ENCODE data around the gene EFCAB9. TPM values are rescaled to one million over a fixed set of nuclear protein-coding genes. Genes with fewer than 3 reads are reported as not detected.

EFCAB9 gene
- total RNA-seq (2014; rRNA removed; shearing (Covaris generic)) (not detected in 2 replicates), total RNA-seq (2022) (not detected in 2 replicates), Bru-seq, nascent RNA (percentile 8 among the genes with signal in this experiment), BruChase-seq, experiment 1, labeled RNA remaining after a 6-hour chase (percentile 17 among the genes with signal in this experiment), BruChase-seq, experiment 2, labeled RNA remaining after a 2-hour chase (percentile 9 among the genes with signal in this experiment)
- long read RNA-seq, partial matches to known transcripts, result 0 of 1 reads
- long read RNA-seq, other reads (novel, unspliced or antisense), result 1 of 1 reads

DNA sequence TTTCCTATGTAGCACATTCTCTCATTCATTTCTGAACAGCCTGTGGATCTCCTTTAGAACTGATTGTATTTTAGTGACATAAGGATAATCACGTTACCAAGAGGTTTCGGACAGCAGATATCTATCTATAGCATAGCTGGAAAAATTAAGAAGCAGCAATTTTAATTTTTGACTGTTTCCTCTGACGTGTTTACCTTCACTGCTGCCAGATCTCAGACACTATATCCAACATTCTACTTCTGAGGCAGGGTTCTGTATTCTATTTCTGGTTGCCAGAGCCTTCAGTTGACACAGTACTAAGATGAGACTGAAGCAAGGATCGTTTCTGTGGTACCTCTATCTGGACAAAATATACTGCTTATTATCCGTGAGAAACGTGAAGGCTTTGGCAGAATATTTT, at the start of gene EFCAB9:
EFCAB9 (plus strand) TSS at position 301 of the 400 bp plus-strand sequence; CDS start at position 302, 1 bp downstream.
- Histone ChIP-seq H3K36me3 (ENCODE audit: insufficient read depth, low read length) (no peaks in the 10 kb centered on the region), H3K9me2 (ENCODE audit: insufficient read depth, low read length) (no peaks in the 10 kb centered on the region), H3K27ac (ENCODE audit: low read depth, low read length, poor library complexity, severe bottlenecking) (no peak within 1 kb of the TSS), H3K4me2 (ENCODE audit: low read length) (no peak within 1 kb of the TSS), H3K4me1 (ENCODE audit: insufficient read depth, low read length, poor library complexity, severe bottlenecking) (peaks cover 6% of the 10 kb centered on the region), H2AFZ (ENCODE audit: low read length) (no peak within 1 kb of the TSS), H4K20me1 (ENCODE audit: insufficient read depth, low read length) (no peaks in the 10 kb centered on the region), H3K4me3 (ENCODE audit: low read depth, low read length, poor library complexity, severe bottlenecking) (no peak within 1 kb of the TSS), H3K79me2 (ENCODE audit: insufficient read depth, low read depth, low read length) (no peaks in the 10 kb centered on the region), H3K9me3 (ENCODE audit: low read length) (no peaks in the 10 kb centered on the region)
- ChIA-PET POLR2A (interaction anchor here (0.6 kb wide), 2 partner anchors 83 to 124 kb away, joined by 3 read pairs; no protein-coding TSS in a partner anchor), CTCF (ENCODE audit: unreplicated experiment) (no interaction called here)
- intact Hi-C loops (cut with micrococcal nuclease; ENCODE audit: unreplicated experiment), result no loop called here
- TF ChIP-seq, protein P1, sequence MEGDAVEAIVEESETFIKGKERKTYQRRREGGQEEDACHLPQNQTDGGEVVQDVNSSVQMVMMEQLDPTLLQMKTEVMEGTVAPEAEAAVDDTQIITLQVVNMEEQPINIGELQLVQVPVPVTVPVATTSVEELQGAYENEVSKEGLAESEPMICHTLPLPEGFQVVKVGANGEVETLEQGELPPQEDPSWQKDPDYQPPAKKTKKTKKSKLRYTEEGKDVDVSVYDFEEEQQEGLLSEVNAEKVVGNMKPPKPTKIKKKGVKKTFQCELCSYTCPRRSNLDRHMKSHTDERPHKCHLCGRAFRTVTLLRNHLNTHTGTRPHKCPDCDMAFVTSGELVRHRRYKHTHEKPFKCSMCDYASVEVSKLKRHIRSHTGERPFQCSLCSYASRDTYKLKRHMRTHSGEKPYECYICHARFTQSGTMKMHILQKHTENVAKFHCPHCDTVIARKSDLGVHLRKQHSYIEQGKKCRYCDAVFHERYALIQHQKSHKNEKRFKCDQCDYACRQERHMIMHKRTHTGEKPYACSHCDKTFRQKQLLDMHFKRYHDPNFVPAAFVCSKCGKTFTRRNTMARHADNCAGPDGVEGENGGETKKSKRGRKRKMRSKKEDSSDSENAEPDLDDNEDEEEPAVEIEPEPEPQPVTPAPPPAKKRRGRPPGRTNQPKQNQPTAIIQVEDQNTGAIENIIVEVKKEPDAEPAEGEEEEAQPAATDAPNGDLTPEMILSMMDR (conservative IDR thresholded peaks at IDR 0.05; ENCODE audit: low read length), result no peak
- TF ChIP-seq EZH2phosphoT487 (IDR thresholded peaks at IDR 0.05; ENCODE audit: borderline replicate concordance, low read depth, low read length), result no peak
- BruUV-seq (replicated peaks), result no TSS peak
- DNase-seq (ENCODE audit: low spot score), result no peak

DNA sequence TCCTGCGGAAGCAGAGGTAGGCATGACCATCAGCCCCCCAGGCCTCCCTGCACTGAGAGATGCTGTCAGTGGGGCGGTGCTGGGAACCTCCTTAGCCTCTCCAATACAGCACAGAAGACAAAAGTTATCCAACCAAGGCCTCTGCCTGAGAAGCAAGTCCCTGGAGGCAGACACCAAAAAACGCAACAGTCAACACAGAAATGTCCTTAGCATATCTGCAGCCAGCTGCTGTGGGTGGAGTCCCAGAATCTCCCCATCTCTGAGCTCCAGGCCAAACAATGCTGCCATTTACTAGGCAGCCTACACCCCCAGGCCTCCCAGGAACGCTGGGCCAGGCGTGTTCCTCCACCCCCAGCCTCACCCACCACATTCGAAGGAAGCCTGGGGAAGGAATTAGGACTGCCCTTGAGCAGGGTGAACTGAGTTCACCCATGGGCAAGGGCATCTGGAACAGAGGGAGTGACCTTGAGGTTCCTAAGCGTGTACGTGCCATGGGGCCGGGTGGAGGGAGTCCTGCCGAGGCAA, 49.6 kb upstream of the EFCAB9 start:
- POLR2A ChIA-PET, result no interaction called here
- CTCF ChIA-PET (ENCODE audit: unreplicated experiment), result no interaction called here
- Histone ChIP-seq H3K4me2 (ENCODE audit: low read length) (no peak overlapping the region), H3K27ac (ENCODE audit: low read depth, low read length, poor library complexity, severe bottlenecking) (no peak overlapping the region), H3K79me2 (ENCODE audit: insufficient read depth, low read depth, low read length) (peaks cover 13% of the 10 kb centered on the region; the same call in 1 of the 2 replicates), H4K20me1 (ENCODE audit: insufficient read depth, low read length) (no peaks in the 10 kb centered on the region), H3K9me3 (ENCODE audit: low read length) (no peaks in the 10 kb centered on the region), H2AFZ (ENCODE audit: low read length) (no peak overlapping the region), H3K4me3 (ENCODE audit: low read depth, low read length, poor library complexity, severe bottlenecking) (no peak overlapping the region), H3K9me2 (ENCODE audit: insufficient read depth, low read length) (no peaks in the 10 kb centered on the region), H3K4me1 (ENCODE audit: insufficient read depth, low read length, poor library complexity, severe bottlenecking) (peaks cover 47% of the 10 kb centered on the region), H3K36me3 (ENCODE audit: insufficient read depth, low read length) (peaks cover 17% of the 10 kb centered on the region; the same call in 1 of the 2 replicates)
- no TSS peak for BruUV-seq (replicated peaks)
- no peak for TF ChIP-seq EZH2phosphoT487 (IDR thresholded peaks at IDR 0.05; ENCODE audit: borderline replicate concordance, low read depth, low read length)
- TF ChIP-seq, protein P1 (conservative IDR thresholded peaks at IDR 0.05; ENCODE audit: low read length), result no peak
- intact Hi-C loops (cut with micrococcal nuclease; ENCODE audit: unreplicated experiment), result no loop called here
- peak; percentile 47 for DNase-seq (ENCODE audit: low spot score)

Data from OCI-LY7 (cell line).